ENCODE results near the gene MAPKBP1.
A peak's percentile ranks its signal among the peaks of the same experiment; 100 is the strongest.

Gene MAPKBP1

GRCh38 chr15:41806291-41807181, 32.3 kb downstream of the MAPKBP1 start:
- peaks cover 34 to 61% (median 53%) of the 10 kb centered on the region in 10 experiments for H3K4me1 ChIP-seq
- 0 out of 22 replicates have a peak overlapping the region, but pooled peaks of 1 of the 11 experiments have one; percentile 16 for H3K9ac ChIP-seq
- peak overlapping the region in 5 of 11 experiments; percentile 13 to 68 (median 53); a peak in 5 of 22 replicates for H3K4me2 ChIP-seq
- peaks cover 6 to 15% (median 10%) of the 10 kb centered on the region in 11 experiments for H3K36me3 ChIP-seq
- H3K9me3 ChIP-seq (replicated peaks in 1 of 11): peaks cover 0 to 9% (median 6%) of the 10 kb centered on the region in 11 experiments; a peak in 17 of 22 replicates
- H3K27me3 ChIP-seq: no peaks in the 10 kb centered on the region
- peaks cover 0 to 7% (median 0%) of the 10 kb centered on the region in 11 experiments; a peak in 3 of 22 replicates for H4K20me1 ChIP-seq
- no peak overlapping the region for H3K4me3 ChIP-seq
- no peak for TF ChIP-seq Cebpa-rat (IDR thresholded peaks at IDR 0.05)
- H3K27ac ChIP-seq: no peak overlapping the region

- Histone ChIP-seq H3K4me1 (peaks cover 34 to 81% (median 68%) of the 10 kb centered on the region in 10 experiments), H3K4me3 (no peak overlapping the region), H3K4me2 (peak overlapping the region; percentile 52 to 80 (median 75)), H4K20me1 (peaks cover 0 to 22% (median 5%) of the 10 kb centered on the region in 11 experiments; a peak in 6 of 22 replicates), H3K27ac (peak overlapping the region in 6 of 11 experiments; percentile 14 to 53 (median 44); a peak in 10 of 22 replicates), H3K9me3 (replicated peaks in 1 of 11) (no peaks in the 10 kb centered on the region), H3K36me3 (peaks cover 4 to 27% (median 8%) of the 10 kb centered on the region in 11 experiments; a peak in 12 of 22 replicates), H3K9ac (peak overlapping the region in 5 of 11 experiments; percentile 0 to 56 (median 37); a peak in 4 of 22 replicates), H3K27me3 (no peaks in the 10 kb centered on the region)
- TF ChIP-seq Cebpa-rat (IDR thresholded peaks at IDR 0.05): no peak
Measured at GRCh38 chr15:41809121-41809520, 34.8 kb downstream of the MAPKBP1 start.

- Histone ChIP-seq H3K27me3 (no peaks in the 10 kb centered on the region), H3K9ac (peak overlapping the region in 10 of 11 experiments; percentile 0 to 56 (median 26); a peak in 14 of 22 replicates), H3K4me1 (peaks cover 30 to 76% (median 63%) of the 10 kb centered on the region in 10 experiments), H3K4me2 (peak overlapping the region; percentile 52 to 80 (median 75)), H4K20me1 (peaks cover 0 to 22% (median 5%) of the 10 kb centered on the region in 11 experiments; a peak in 6 of 22 replicates), H3K9me3 (replicated peaks in 1 of 11) (no peaks in the 10 kb centered on the region), H3K36me3 (peaks cover 4 to 33% (median 13%) of the 10 kb centered on the region in 11 experiments; a peak in 14 of 22 replicates), H3K27ac (peak overlapping the region in 9 of 11 experiments; percentile 14 to 53 (median 39); a peak in 13 of 22 replicates), H3K4me3 (no peak overlapping the region)
- no peak for TF ChIP-seq Cebpa-rat (IDR thresholded peaks at IDR 0.05)
Measured at GRCh38 chr15:41809526-41810220, 35.4 kb downstream of the MAPKBP1 start.

GRCh38 chr15:41810651-41811431, 36.6 kb downstream of the MAPKBP1 start:
- no peak for TF ChIP-seq Cebpa-rat (IDR thresholded peaks at IDR 0.05)
- H3K27me3 ChIP-seq: no peaks in the 10 kb centered on the region
- peak overlapping the region; percentile 52 to 80 (median 75) for H3K4me2 ChIP-seq
- H3K27ac ChIP-seq: 0 out of 22 replicates have a peak overlapping the region, but pooled peaks of 2 of the 11 experiments have one; percentile 20 to 27
- H3K4me3 ChIP-seq: no peak overlapping the region
- H3K36me3 ChIP-seq: peaks cover 11 to 44% (median 25%) of the 10 kb centered on the region in 11 experiments; a peak in 21 of 22 replicates
- peaks cover 0 to 17% (median 5%) of the 10 kb centered on the region in 11 experiments; a peak in 6 of 22 replicates for H4K20me1 ChIP-seq
- H3K9me3 ChIP-seq (replicated peaks in 1 of 11): no peaks in the 10 kb centered on the region
- peak overlapping the region in 2 of 11 experiments; percentile 0 to 6; a peak in 1 of 22 replicates for H3K9ac ChIP-seq
- peaks cover 26 to 64% (median 51%) of the 10 kb centered on the region in 10 experiments for H3K4me1 ChIP-seq

- no peak overlapping the region; a peak in 1 of 22 replicates for H3K9ac ChIP-seq
- H3K27me3 ChIP-seq: no peaks in the 10 kb centered on the region
- H4K20me1 ChIP-seq: peaks cover 0 to 17% (median 5%) of the 10 kb centered on the region in 11 experiments; a peak in 6 of 22 replicates
- peak overlapping the region; percentile 52 to 80 (median 75); a peak in 17 of 22 replicates for H3K4me2 ChIP-seq
- no peak overlapping the region for H3K4me3 ChIP-seq
- H3K4me1 ChIP-seq: peaks cover 26 to 57% (median 46%) of the 10 kb centered on the region in 10 experiments
- peaks cover 15 to 51% (median 32%) of the 10 kb centered on the region in 11 experiments for H3K36me3 ChIP-seq
- TF ChIP-seq Cebpa-rat (IDR thresholded peaks at IDR 0.05): no peak
- no peaks in the 10 kb centered on the region for H3K9me3 ChIP-seq (replicated peaks in 1 of 11)
- H3K27ac ChIP-seq: no peak overlapping the region
Measured at GRCh38 chr15:41811432-41812195, 37.3 kb downstream of the MAPKBP1 start.

- peaks cover 26 to 50% (median 43%) of the 10 kb centered on the region in 10 experiments for H3K4me1 ChIP-seq
- H3K27ac ChIP-seq: 0 out of 22 replicates have a peak overlapping the region, but pooled peaks of 2 of the 11 experiments have one; percentile 4 to 14
- no peak overlapping the region for H3K4me3 ChIP-seq
- H3K27me3 ChIP-seq: no peaks in the 10 kb centered on the region
- peaks cover 26 to 64% (median 43%) of the 10 kb centered on the region in 11 experiments for H3K36me3 ChIP-seq
- TF ChIP-seq Cebpa-rat (IDR thresholded peaks at IDR 0.05): no peak
- H3K4me2 ChIP-seq: peak overlapping the region in 8 of 11 experiments; percentile 18 to 70 (median 60); a peak in 14 of 22 replicates
- H4K20me1 ChIP-seq: peaks cover 0 to 17% (median 5%) of the 10 kb centered on the region in 11 experiments; a peak in 6 of 22 replicates
- no peaks in the 10 kb centered on the region for H3K9me3 ChIP-seq (replicated peaks in 1 of 11)
- peak overlapping the region; percentile 4 to 66 (median 41); a peak in 15 of 22 replicates for H3K9ac ChIP-seq
Measured at GRCh38 chr15:41812820-41813375, 38.6 kb downstream of the MAPKBP1 start.

GRCh38 chr15:41813426-41813825, 39.1 kb downstream of the MAPKBP1 start:
- Histone ChIP-seq H3K4me3 (no peak overlapping the region), H3K9me3 (replicated peaks in 1 of 11) (no peaks in the 10 kb centered on the region)

More at GRCh38 chr15:41813426-41813825, 39.1 kb downstream of the MAPKBP1 start:
- Histone ChIP-seq H4K20me1 (peaks cover 0 to 17% (median 5%) of the 10 kb centered on the region in 11 experiments; a peak in 6 of 22 replicates), H3K4me1 (peaks cover 26 to 50% (median 43%) of the 10 kb centered on the region in 10 experiments), H3K27ac (0 out of 22 replicates have a peak overlapping the region, but pooled peaks of 1 of the 11 experiments have one; percentile 14), H3K36me3 (peaks cover 31 to 66% (median 48%) of the 10 kb centered on the region in 11 experiments), H3K9ac (peak overlapping the region in 9 of 11 experiments; percentile 15 to 66 (median 42); a peak in 7 of 22 replicates), H3K4me2 (peak overlapping the region in 8 of 11 experiments; percentile 18 to 70 (median 60); a peak in 12 of 22 replicates), H3K27me3 (no peaks in the 10 kb centered on the region)
- no peak for TF ChIP-seq Cebpa-rat (IDR thresholded peaks at IDR 0.05)

Data from BLaER1 treated with 17β-estradiol and CSF1 and Interleukin-3, amounts not matched to agents 10 nM and 100 nM (cell line).